Pancreas (tissue), 10 donors: ENCODE results near the gene CFAP299. TPM values are rescaled to one million over a fixed set of nuclear protein-coding genes. Genes with fewer than 3 reads are reported as not detected.

Experiments used
- ATAC-seq, 4 donors: fragments of 200-7000 bp; cut with Tn5 transposase; one replicate each; pipeline versions ENCODE4 v1.8.0 to v1.9.1; 2020; ENCODE audit warnings: mild to moderate bottlenecking in 4 of 4, moderate library complexity in 4 of 4
- DNase-seq, 6 donors: peaks; one replicate each; pipeline ENCODE4 v3.0.0-alpha.2; 2020
- FAIRE-seq: peaks from 2 replicates; lab custom pipeline; 2012; peaks lifted over from hg19 to GRCh38; lab: Jason Lieb, UNC
- H3K27ac ChIP-seq, 4 donors: fragments of 200-600 bp; sonication (generic); 1 replicate in 3 of 4; 2 replicates in 1 of 4; pipeline versions ENCODE4 v1.5.0 to v1.8.0; 2020
- H3K27me3 ChIP-seq, 4 donors: fragments of 200-600 bp; one replicate each; pipeline ENCODE4 v1.8.0; 2021
- H3K36me3 ChIP-seq, 3 donors: fragments of 200-600 bp; sonication (generic) in 1 of 3; one replicate each; pipeline versions ENCODE4 v1.5.0 to v1.8.0; 2020 to 2021
- H3K4me1 ChIP-seq, 3 donors: fragments of 200-600 bp; one replicate each; pipeline ENCODE4 v1.8.0; 2021
- H3K4me3 ChIP-seq, 4 donors: fragments of 200-600 bp; sonication (generic) in 2 of 4; one replicate each; pipeline versions ENCODE4 v1.5.0 to v1.8.0; 2020 to 2021
- H3K9me3 ChIP-seq, 4 donors: fragments of 200-600 bp; one replicate each; pipeline ENCODE4 v1.8.0; 2021
- WGBS, 2 donors: extraction: QIAGEN DNeasy Blood & Tissue Kit; methylation state at CpG; one replicate each; pipeline ENCODE4 v1.1.7; 2013; 5-methylcytosine and 5-hydroxymethylcytosine counted together
- intact Hi-C, 3 donors: fragments of 100-400 bp; cut with DNase I; formaldehyde crosslinking; loops; one replicate each; pipeline versions ENCODE4 v1.11.1 to v1.14.2; 2022
- polyA plus RNA-seq, 2 donors: library from polyadenylated mRNA; stranded (reverse); fragments of 200-250 nt; gene quantifications; one replicate each; pipeline ENCODE4 v1.2.3, GENCODE V29; 2013
- total RNA-seq, 6 donors: library from RNA; stranded (reverse); fragmentation: NEBNext Ultra II Directional in 4 of 6; extraction: Animal tissue kit (Norgen Biotek cat#: 25700) in 4 of 6; gene quantifications; one replicate each; pipeline versions ENCODE4 v1.2.1 to v1.2.4, GENCODE V29; 2021 to 2023
- TF ChIP-seq, protein P1 (sequence below), 4 donors: fragments of 200-600 bp; sonication (generic) in 3 of 4; IDR thresholded peaks; one replicate each; pipeline versions ENCODE4 v1.5.0 to v1.8.0; 2021; ENCODE audit warnings: antibody characterized with exemption in 4 of 4
- donor health status: healthy with polysubstance abuse.
- donor health status: DM: no; HTN: no; CAD: no; lungs with moderate emphysema.
- donor health status: DM: no; HTN: no; CAD: no.
- donor health status: control.
- donor health status: control.
- donor health status: Bipolar disorder and iron deficiency.
- donor health status: DM: yes; HTN: yes; CAD: no.
- donor health status: DM: no; HTN: no; CAD: no.
- donor health status: DM: no; HTN: no; CAD: no.
- donor health status: DM: yes; HTN: yes; CAD: no.

CFAP299 gene
- total and polyA plus RNA-seq, 8 donors, result 0.14 TPM; not detected in 7

GRCh38 chr4:80912350-80912749, 576.8 kb downstream of the CFAP299 start:
- WGBS, 2 donors, result 69 to 81% methylated on average over 7 of the region's 7 CpGs
- TF ChIP-seq, protein P1, sequence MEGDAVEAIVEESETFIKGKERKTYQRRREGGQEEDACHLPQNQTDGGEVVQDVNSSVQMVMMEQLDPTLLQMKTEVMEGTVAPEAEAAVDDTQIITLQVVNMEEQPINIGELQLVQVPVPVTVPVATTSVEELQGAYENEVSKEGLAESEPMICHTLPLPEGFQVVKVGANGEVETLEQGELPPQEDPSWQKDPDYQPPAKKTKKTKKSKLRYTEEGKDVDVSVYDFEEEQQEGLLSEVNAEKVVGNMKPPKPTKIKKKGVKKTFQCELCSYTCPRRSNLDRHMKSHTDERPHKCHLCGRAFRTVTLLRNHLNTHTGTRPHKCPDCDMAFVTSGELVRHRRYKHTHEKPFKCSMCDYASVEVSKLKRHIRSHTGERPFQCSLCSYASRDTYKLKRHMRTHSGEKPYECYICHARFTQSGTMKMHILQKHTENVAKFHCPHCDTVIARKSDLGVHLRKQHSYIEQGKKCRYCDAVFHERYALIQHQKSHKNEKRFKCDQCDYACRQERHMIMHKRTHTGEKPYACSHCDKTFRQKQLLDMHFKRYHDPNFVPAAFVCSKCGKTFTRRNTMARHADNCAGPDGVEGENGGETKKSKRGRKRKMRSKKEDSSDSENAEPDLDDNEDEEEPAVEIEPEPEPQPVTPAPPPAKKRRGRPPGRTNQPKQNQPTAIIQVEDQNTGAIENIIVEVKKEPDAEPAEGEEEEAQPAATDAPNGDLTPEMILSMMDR (IDR thresholded peaks at IDR 0.05), result no peak
- intact Hi-C loops, result no loop called here
- Histone ChIP-seq H3K4me1 (no peaks in the 10 kb centered on the region), H3K27me3 (no peaks in the 10 kb centered on the region), H3K36me3 (no peaks in the 10 kb centered on the region), H3K4me3 (no peak overlapping the region), H3K27ac (no peak overlapping the region), H3K9me3 (no peaks in the 10 kb centered on the region)
- ATAC-seq (no peak), FAIRE-seq (no peak), DNase-seq (peak in 2 of 6 donors; percentile 19 to 23)

GRCh38 chr4:80913381-80913780, 577.9 kb downstream of the CFAP299 start:
- TF ChIP-seq, protein P1 (IDR thresholded peaks at IDR 0.05), result no peak
- no peaks in the 10 kb centered on the region for H3K36me3 ChIP-seq
- H3K27me3 ChIP-seq, result no peaks in the 10 kb centered on the region
- no peaks in the 10 kb centered on the region for H3K4me1 ChIP-seq
- no peaks in the 10 kb centered on the region for H3K9me3 ChIP-seq
- DNase-seq, result no peak
- H3K4me3 ChIP-seq, result no peak overlapping the region
- WGBS, 2 donors, result 57 to 72% methylated on average over 3 of the region's 3 CpGs
- no peak overlapping the region for H3K27ac ChIP-seq
- intact Hi-C loops, result no loop called here
- no peak for ATAC-seq
- FAIRE-seq, result no peak

GRCh38 chr4:80916770-80917169, 581.2 kb downstream of the CFAP299 start:
- intact Hi-C loops, result no loop called here
- Histone ChIP-seq H3K27ac (no peak overlapping the region), H3K4me3 (no peak overlapping the region), H3K9me3 (no peaks in the 10 kb centered on the region), H3K36me3 (no peaks in the 10 kb centered on the region), H3K4me1 (no peaks in the 10 kb centered on the region), H3K27me3 (no peaks in the 10 kb centered on the region)
- TF ChIP-seq, protein P1 (IDR thresholded peaks at IDR 0.05), result no peak
- DNase-seq (no peak), FAIRE-seq (no peak), ATAC-seq (no peak)
- 62 to 80% methylated on average over 3 of the region's 3 CpGs for WGBS, 2 donors

DNA sequence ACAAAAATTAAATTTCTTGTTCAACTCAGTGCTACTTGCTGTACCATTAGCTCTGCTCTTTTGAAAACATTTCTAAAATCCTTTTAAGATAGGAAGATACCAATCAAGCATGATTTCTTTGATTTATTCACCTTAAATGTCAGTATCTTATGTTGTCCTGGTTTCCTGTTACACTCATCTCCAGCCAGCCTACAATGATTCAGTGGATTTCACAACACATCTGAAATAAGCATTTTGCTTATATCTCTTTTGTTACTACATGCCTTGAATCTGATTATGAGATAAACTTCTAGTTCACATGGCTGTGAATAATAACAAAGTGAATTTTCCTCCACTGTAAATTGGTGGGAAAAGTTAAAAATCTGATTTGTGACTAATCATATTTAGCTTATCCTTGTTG, 582.5 kb downstream of the CFAP299 start:
- TF ChIP-seq, protein P1 (IDR thresholded peaks at IDR 0.05), result no peak
- Histone ChIP-seq H3K9me3 (no peaks in the 10 kb centered on the region), H3K4me3 (no peak overlapping the region), H3K4me1 (no peaks in the 10 kb centered on the region), H3K27ac (no peak overlapping the region), H3K27me3 (no peaks in the 10 kb centered on the region), H3K36me3 (no peaks in the 10 kb centered on the region)
- ATAC-seq (no peak), DNase-seq (no peak), FAIRE-seq (no peak)
- intact Hi-C loops, result no loop called here

- H3K4me1 ChIP-seq, result no peaks in the 10 kb centered on the region
- WGBS, 2 donors, result 51 to 53% methylated on average over 2 of the region's 2 CpGs
- no peak overlapping the region for H3K27ac ChIP-seq
- FAIRE-seq, result no peak
- no peaks in the 10 kb centered on the region for H3K9me3 ChIP-seq
- intact Hi-C loops, result no loop called here
- no peak overlapping the region for H3K4me3 ChIP-seq
- ATAC-seq, result no peak
- no peaks in the 10 kb centered on the region for H3K27me3 ChIP-seq
- DNase-seq, result no peak
- TF ChIP-seq, protein P1 (IDR thresholded peaks at IDR 0.05), result no peak
- H3K36me3 ChIP-seq, result no peaks in the 10 kb centered on the region
Measured at GRCh38 chr4:80921441-80921840, 585.9 kb downstream of the CFAP299 start.
